Anterior cingulate cortex (tissue), 58 donors: Measurements from ENCODE around the gene KANSL2.
"Not testable (repeated sequence)": the region's sequence is repeated elsewhere in the genome, so short reads cannot be mapped to it uniquely, and the experiment has no call there.

Source experiments
- DNase-seq, 58 donors: peaks; one replicate each; lab custom pipeline; 2025; lab: John Stamatoyannopoulos, UW

The KANSL2 gene

DNA sequence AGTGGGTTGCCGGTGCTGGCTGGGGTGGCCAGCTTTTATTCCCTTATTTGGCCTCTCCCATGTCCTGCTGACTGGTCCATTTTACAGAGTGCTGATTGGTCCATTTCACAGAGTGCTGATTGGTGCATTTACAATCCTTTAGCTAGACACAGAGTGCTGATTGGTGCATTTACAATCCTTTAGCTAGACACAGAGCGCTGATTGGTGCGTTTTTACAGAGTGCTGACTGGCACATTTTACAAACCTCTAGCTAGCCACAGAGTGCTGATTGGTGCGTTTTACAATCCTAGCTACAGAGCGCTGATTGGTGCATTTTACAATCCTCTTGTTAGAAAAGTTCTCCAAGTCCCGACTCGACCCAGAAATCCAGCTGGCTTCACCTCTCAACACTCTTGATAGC, 59.0 kb downstream of the KANSL2 start:
- DNase-seq = not testable (repeated sequence)

DNA sequence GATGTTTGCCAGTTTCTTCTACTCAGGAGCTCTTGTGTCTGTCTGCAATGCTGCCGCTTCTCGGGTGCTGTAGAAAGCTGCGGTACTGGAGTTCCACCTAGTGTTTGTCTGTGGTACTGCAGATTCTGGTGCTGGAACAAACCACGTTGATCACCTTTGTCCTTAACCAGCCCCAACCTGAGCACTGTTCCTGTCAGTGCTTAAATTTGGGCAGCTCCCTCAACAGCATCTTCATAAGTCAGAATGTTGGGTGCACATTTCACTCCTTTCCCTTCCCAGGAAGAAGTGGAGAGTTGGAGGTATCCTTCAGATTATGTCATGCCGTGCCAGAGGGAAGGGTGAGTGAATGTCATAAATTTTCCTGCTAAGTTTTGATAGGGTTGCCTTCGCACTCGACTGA, 63.5 kb downstream of the KANSL2 start:
- DNase-seq = peak in 55 of 58 donors; percentile 3 to 76 (median 41)

- DNase-seq = no peak
These were observed 66.4 kb downstream of the KANSL2 start for GRCh38 chr12:48615681-48616080.

- DNase-seq = no peak
These were observed 68.7 kb downstream of the KANSL2 start for GRCh38 chr12:48613321-48613720.
